WTC11 (cell line): Measurements from ENCODE around the gene ASCL2.

Experiments
- CREM ChIP-seq: sonication (generic); formaldehyde crosslinking; IDR thresholded peaks from 2 replicates; pipeline ENCODE4 v1.8.1; 2022; ENCODE audit warnings: mild to moderate bottlenecking, missing genetic modification reagents, moderate library complexity
- E2F5 ChIP-seq: sonication (generic); formaldehyde crosslinking; IDR thresholded peaks from 2 replicates; pipeline ENCODE4 v1.8.1; 2022; ENCODE audit warnings: mild to moderate bottlenecking, moderate library complexity, missing genetic modification reagents
- ETV6 ChIP-seq: sonication (generic); formaldehyde crosslinking; IDR thresholded peaks from 2 replicates; pipeline ENCODE4 v1.8.1; 2022; ENCODE audit warnings: mild to moderate bottlenecking, missing genetic modification reagents
- FOXJ3 ChIP-seq: sonication (generic); formaldehyde crosslinking; IDR thresholded peaks from 2 replicates; pipeline ENCODE4 v1.9.0; 2021; ENCODE audit warnings: missing genetic modification reagents, mild to moderate bottlenecking, borderline replicate concordance
- SP1 ChIP-seq: sonication (generic); formaldehyde crosslinking; conservative IDR thresholded peaks from 2 replicates; pipeline ENCODE4 v1.8.1; 2022; ENCODE audit warnings: missing genetic modification reagents
- ZBTB21 ChIP-seq: sonication (generic); formaldehyde crosslinking; IDR thresholded peaks from 2 replicates; pipeline ENCODE4 v1.8.1; 2023; ENCODE audit warnings: mild to moderate bottlenecking, missing genetic modification reagents, borderline replicate concordance
- ZNF138 ChIP-seq: sonication (generic); formaldehyde crosslinking; conservative IDR thresholded peaks from 2 replicates; pipeline ENCODE4 v1.8.1; 2022; ENCODE audit warnings: mild to moderate bottlenecking, moderate library complexity, missing genetic modification reagents
- ZNF416 ChIP-seq: fragments of 250-450 bp; sonication (Bioruptor Pico); IDR thresholded peaks from 2 replicates; pipeline ENCODE4 v1.9.0; 2021; ENCODE audit warnings: mild to moderate bottlenecking, inconsistent platforms
- ZNF512 ChIP-seq: sonication (generic); formaldehyde crosslinking; IDR thresholded peaks from 2 replicates; pipeline ENCODE4 v1.8.1; 2022; ENCODE audit warnings: missing genetic modification reagents, borderline replicate concordance
- ZNF671 ChIP-seq: fragments of 250-450 bp; sonication (Bioruptor Pico); IDR thresholded peaks from 2 replicates; pipeline ENCODE4 v1.8.0; 2021; ENCODE audit warnings: mild to moderate bottlenecking
- TF ChIP-seq, protein P1 (sequence below): sonication (generic); formaldehyde crosslinking; IDR thresholded peaks from 2 replicates; pipeline ENCODE4 v1.8.0; 2022; ENCODE audit warnings: mild to moderate bottlenecking, missing genetic modification reagents
- TF ChIP-seq, protein P2 (sequence below): sonication (generic); formaldehyde crosslinking; IDR thresholded peaks from 2 replicates; pipeline ENCODE4 v1.8.1; 2023; ENCODE audit warnings: mild to moderate bottlenecking, missing genetic modification reagents, moderate library complexity
- TF ChIP-seq, protein P3 (sequence below): fragments of 200-600 bp; IDR thresholded peaks from 2 replicates; pipeline ENCODE4 v1.8.0; 2022; ENCODE audit warnings: antibody characterized with exemption
- TF ChIP-seq, protein P4 (sequence below): sonication (generic); formaldehyde crosslinking; conservative IDR thresholded peaks from 2 replicates; pipeline ENCODE4 v1.8.1; 2022; ENCODE audit warnings: mild to moderate bottlenecking, missing genetic modification reagents

DNA sequence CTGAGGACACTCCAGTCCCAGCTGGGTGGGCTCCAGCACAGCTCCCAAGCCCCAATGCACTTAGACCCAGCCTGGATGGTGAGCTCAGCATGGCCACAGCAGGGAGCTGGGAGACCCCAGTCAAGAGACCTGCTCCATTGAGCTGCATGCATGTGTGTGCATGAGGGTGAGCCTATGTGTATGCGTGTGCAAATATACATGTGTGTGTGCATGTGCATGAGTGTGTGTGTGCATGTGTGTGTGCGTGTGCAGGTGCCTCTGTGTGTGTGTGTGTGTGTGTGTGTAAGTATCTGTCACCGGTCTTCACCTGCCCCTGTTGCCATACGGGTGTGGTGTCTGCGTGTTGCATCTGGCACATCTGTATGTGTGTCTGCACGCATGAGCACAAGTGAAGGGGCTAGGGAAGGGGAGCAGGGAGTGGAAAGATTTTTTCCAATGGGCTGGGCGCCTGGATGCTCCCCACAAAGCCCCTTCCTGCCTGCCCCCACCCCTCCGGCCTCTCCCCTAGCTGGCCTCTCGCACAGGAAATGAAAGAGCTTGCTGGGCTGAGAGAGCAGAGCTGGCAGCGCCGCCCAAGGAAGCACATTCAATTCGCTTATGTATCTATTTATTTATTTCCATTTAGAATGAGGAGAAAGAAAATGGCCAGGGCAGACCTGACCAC lies 35.5 kb upstream of the ASCL2 start:
- TF ChIP-seq, protein P1, sequence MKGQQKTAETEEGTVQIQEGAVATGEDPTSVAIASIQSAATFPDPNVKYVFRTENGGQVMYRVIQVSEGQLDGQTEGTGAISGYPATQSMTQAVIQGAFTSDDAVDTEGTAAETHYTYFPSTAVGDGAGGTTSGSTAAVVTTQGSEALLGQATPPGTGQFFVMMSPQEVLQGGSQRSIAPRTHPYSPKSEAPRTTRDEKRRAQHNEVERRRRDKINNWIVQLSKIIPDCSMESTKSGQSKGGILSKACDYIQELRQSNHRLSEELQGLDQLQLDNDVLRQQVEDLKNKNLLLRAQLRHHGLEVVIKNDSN (CRISPR knock-in tag), result no peak
- TF ChIP-seq, protein P2, sequence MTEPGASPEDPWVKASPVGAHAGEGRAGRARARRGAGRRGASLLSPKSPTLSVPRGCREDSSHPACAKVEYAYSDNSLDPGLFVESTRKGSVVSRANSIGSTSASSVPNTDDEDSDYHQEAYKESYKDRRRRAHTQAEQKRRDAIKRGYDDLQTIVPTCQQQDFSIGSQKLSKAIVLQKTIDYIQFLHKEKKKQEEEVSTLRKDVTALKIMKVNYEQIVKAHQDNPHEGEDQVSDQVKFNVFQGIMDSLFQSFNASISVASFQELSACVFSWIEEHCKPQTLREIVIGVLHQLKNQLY (CRISPR knock-in tag), result no peak
- no peak for TF ChIP-seq ETV6 (CRISPR knock-in tag)
- TF ChIP-seq, protein P3, sequence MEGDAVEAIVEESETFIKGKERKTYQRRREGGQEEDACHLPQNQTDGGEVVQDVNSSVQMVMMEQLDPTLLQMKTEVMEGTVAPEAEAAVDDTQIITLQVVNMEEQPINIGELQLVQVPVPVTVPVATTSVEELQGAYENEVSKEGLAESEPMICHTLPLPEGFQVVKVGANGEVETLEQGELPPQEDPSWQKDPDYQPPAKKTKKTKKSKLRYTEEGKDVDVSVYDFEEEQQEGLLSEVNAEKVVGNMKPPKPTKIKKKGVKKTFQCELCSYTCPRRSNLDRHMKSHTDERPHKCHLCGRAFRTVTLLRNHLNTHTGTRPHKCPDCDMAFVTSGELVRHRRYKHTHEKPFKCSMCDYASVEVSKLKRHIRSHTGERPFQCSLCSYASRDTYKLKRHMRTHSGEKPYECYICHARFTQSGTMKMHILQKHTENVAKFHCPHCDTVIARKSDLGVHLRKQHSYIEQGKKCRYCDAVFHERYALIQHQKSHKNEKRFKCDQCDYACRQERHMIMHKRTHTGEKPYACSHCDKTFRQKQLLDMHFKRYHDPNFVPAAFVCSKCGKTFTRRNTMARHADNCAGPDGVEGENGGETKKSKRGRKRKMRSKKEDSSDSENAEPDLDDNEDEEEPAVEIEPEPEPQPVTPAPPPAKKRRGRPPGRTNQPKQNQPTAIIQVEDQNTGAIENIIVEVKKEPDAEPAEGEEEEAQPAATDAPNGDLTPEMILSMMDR, result no peak
- no peak for TF ChIP-seq ZNF671
- no peak for TF ChIP-seq CREM (CRISPR knock-in tag)
- TF ChIP-seq, protein P4, sequence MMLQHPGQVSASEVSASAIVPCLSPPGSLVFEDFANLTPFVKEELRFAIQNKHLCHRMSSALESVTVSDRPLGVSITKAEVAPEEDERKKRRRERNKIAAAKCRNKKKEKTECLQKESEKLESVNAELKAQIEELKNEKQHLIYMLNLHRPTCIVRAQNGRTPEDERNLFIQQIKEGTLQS (CRISPR knock-in tag), result no peak
- no peak for TF ChIP-seq E2F5 (CRISPR knock-in tag)
- TF ChIP-seq ZNF138, result no peak
- TF ChIP-seq ZNF512 (CRISPR knock-in tag), result no peak
- TF ChIP-seq SP1 (CRISPR knock-in tag), result no peak
- no peak for TF ChIP-seq ZNF416
- no peak for TF ChIP-seq FOXJ3
- no peak for TF ChIP-seq ZBTB21
